ENCODE measurements around the gene COL19A1.

DNA sequence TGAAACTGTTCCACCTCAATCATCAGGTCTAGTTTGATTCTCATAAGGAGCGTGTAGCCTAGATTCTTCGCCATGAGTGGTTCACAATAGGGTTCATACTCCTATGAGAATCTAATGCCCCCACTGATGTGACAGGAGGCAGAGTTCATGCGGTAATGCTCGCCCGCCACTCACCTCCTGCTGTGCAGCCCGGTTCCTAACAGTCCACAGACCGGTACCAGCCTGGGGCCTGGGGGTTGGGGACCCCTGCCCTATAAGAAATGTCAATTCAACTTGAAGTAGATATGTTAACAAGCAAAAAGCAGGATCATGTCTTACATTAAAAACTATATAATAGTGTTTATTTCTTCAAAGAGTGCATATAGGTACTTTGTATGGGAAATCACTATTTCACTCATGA lies 216.5 kb downstream of the COL19A1 start:
- TF ChIP-seq EZH2 (IDR thresholded peaks at IDR 0.05) (no peak), POLR2AphosphoS5 (IDR thresholded peaks at IDR 0.05; ENCODE audit: borderline replicate concordance, low read depth, low read length) (no peak)
